ENCODE data around the gene KLK2.

GRCh38 chr19:50854636-50855410 lies 18.4 kb upstream of the KLK2 start, which contains the start of gene KLK3:
- no peak for TF ChIP-seq POLR2AphosphoS5 (IDR thresholded peaks at IDR 0.05; ENCODE audit: low read depth, low read length)
- TF ChIP-seq, protein P1, sequence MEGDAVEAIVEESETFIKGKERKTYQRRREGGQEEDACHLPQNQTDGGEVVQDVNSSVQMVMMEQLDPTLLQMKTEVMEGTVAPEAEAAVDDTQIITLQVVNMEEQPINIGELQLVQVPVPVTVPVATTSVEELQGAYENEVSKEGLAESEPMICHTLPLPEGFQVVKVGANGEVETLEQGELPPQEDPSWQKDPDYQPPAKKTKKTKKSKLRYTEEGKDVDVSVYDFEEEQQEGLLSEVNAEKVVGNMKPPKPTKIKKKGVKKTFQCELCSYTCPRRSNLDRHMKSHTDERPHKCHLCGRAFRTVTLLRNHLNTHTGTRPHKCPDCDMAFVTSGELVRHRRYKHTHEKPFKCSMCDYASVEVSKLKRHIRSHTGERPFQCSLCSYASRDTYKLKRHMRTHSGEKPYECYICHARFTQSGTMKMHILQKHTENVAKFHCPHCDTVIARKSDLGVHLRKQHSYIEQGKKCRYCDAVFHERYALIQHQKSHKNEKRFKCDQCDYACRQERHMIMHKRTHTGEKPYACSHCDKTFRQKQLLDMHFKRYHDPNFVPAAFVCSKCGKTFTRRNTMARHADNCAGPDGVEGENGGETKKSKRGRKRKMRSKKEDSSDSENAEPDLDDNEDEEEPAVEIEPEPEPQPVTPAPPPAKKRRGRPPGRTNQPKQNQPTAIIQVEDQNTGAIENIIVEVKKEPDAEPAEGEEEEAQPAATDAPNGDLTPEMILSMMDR (IDR thresholded peaks at IDR 0.05) = no peak

Measured in Panc1 (cell line).